ENCODE data around the gene KLB.
A peak's percentile ranks its signal among the peaks of the same experiment; 100 is the strongest.
"Not testable (repeated sequence)": the region's sequence is repeated elsewhere in the genome, so short reads cannot be mapped to it uniquely, and the experiment has no call there.

Gene KLB

DNA sequence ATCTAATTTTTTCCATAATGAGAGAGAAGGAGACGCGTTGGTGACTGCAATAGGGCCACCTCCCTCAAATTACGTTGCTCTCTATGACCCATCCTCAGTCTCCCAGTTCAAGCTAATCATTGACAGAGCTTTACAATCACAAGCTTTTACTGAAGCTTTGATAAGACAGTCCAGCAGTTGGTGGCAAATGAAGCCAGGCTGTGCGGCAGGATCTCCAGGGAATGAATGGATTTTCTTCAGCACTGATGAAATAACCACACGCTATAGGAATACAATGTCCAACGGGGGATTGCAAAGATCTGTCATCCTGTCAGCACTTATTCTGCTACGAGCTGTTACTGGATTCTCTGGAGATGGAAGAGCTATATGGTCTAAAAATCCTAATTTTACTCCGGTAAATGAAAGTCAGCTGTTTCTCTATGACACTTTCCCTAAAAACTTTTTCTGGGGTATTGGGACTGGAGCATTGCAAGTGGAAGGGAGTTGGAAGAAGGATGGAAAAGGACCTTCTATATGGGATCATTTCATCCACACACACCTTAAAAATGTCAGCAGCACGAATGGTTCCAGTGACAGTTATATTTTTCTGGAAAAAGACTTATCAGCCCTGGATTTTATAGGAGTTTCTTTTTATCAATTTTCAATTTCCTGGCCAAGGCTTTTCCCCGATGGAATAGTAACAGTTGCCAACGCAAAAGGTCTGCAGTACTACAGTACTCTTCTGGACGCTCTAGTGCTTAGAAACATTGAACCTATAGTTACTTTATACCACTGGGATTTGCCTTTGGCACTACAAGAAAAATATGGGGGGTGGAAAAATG lies at the start of gene KLB:
Gene KLB, plus strand, starts transcription at position 168 of the 821 bp plus-strand sequence. Its CDS starts 20 bp downstream, at position 188.
- DNase-seq (ENCODE audit: low spot score): no peak

GRCh38 chr4:39357002-39357401 lies 49.7 kb upstream of the KLB start:
- DNase-seq (ENCODE audit: low spot score): no peak

GRCh38 chr4:39360611-39361010 lies 46.1 kb upstream of the KLB start:
- DNase-seq (ENCODE audit: low spot score): not testable (repeated sequence)

GRCh38 chr4:39362827-39363226 lies 43.9 kb upstream of the KLB start:
- DNase-seq (ENCODE audit: low spot score): no peak

DNA sequence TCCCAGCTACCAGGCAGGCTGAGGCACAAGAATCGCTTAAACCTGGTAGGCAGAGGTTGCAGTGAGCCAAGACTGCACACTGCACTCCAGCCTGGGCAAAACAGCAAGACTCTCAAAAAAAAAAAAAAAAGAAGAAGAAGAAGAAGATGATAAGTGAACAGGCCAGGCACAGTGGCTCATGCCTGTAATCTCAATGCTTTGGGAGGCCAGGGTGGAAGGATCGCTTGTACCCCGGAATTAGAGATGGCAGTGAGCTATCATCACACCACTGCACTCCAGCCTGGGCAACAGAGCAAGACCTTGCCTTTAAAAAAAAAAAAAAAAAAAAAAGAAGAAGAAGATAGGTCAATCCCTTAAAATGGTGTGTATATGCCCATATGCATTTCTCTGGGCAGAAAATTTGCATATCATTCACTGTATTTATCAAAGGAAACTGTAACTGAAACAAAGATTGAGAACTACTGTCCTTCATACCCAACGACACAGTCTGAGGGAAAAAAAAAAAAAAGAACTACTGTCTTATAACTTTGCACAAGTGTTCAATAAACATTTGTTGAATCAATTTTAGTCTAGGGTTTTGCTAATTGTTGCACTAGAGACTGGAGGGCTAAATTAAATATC lies 42.8 kb upstream of the KLB start:
- no peak for DNase-seq (ENCODE audit: low spot score)

DNA sequence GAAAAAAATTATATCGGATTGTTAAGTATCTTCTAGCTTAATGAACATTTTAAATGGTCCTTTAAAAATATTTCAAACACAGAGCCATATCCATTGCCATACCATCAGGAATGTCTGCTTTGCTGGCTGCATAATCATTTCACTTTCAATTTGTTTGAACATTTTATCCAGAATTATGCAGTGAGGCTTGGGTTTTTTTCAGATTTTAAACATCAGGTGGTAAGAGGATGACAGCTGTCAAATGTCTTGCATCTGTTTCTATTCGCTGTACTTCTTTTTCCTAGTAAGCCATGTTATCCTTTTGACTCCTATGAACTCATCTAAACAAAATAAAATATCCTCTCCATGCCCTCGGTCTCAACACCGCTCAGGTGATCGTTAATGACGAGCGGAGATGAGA lies 41.4 kb upstream of the KLB start:
- no peak for DNase-seq (ENCODE audit: low spot score)

DNA sequence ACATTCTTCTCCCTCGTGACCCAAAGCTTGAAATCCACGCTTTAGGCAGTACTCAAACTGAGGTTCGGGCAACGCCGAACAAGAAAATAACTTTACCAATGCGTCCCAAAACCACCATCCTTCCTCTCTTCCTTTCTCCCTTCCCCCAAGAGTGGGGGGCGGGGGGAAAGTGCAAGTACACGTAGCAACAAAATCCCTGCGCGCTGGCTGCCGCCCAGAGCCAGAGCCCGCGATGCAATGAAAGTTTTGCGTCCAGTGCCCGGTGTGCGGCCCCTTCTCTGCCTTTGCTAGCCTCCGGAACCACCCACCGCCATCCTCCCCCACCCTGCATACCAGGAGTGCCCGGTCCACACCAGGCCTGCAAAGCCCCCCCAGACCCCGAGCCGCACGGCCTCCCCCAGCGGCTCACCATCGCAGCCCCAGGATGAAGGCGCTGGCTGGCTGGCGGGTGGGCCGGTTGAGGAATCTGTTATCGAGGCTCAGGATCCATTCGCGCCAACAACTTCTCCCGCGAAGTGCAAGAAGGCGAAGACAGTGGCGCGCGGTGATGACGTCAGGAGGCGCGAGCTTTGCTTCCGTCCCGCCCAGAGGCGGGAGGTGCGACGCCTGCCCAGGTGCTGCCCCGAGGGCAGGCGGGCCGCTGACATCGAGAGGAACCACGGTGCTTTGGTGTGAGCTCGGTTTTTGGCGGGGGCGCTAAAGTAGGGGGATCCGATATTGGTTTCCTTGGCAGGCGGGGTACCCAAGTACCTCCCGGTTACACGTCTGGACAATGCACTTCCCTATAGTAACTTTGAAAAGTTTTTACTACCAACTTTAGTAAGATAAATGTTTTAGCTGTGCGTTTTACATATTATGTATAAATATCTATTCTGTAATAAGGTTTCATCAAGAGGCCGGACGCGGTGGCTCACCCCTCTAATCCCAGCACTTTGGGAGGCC lies 40.6 kb upstream of the KLB start, which contains the start of gene RFC1:
Gene RFC1, minus strand, starts transcription at position 533 of the 942 bp plus-strand sequence. Its CDS starts 121 bp downstream, at position 412.
- DNase-seq (ENCODE audit: low spot score): peak; percentile 84

DNA sequence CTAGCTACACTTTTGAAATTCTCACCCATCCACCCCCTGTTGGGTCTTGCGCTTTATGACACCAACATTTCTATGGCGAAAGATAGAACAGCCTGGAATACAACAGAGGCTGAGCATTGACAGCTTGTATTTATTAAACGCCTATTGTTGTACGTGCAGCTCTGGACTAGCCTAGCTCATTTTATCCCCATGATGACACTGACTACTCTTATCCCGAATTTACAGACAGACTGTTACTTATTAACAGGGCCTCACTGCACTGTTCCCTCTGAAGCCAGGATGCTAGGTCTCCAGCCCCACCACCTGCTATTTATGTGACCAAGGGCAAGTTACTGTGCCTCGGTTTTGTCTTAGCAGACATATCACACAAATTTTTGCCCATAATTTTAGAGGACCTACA lies 39.6 kb upstream of the KLB start:
- no peak for DNase-seq (ENCODE audit: low spot score)

GRCh38 chr4:39369301-39369700 lies 37.4 kb upstream of the KLB start:
- DNase-seq (ENCODE audit: low spot score): no peak

GRCh38 chr4:39371209-39371608 lies 35.5 kb upstream of the KLB start:
- not testable (repeated sequence) for DNase-seq (ENCODE audit: low spot score)

- no peak for DNase-seq (ENCODE audit: low spot score)
Observed at GRCh38 chr4:39375478-39375877, 31.3 kb upstream of the KLB start.

GRCh38 chr4:39383690-39384089 lies 23.0 kb upstream of the KLB start:
- DNase-seq (ENCODE audit: low spot score): no peak

DNA sequence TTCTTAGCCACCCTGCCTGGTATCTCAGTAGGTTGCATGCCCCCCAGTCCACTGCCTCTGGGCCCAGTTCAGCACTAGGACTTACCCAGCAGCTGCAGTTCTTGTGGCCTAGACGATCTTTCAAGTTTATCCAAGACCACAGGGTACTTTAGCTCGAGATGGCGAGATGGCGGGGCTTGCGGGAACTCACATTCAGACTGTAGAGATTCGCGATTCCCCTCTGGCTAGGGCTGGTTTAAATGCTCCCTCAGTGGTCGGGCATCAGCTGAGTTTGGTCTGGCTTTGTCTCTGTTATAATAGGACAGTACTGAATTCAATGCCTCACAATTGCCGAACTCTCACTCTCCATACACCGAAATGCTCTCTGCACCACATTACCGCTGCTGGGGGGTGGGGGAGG lies 22.2 kb upstream of the KLB start:
- no peak for DNase-seq (ENCODE audit: low spot score)

DNA sequence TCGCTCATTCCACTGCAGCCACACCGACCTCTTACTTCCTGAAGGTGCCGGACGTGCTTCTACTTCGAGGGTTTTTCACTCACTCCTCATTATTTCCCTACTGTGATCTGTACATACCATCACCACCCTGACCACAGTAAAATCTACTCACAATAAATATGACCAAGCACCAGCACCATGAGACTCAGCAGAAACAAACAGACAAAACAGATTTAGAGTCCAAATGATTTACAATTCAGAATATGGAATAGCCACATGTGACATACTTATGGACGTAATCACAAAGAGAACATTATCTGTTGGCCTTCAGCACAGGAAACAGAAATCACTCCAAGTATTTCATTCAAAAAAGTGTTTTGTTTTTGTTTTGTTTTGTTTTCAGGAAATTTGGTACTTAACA lies 16.1 kb upstream of the KLB start:
- DNase-seq (ENCODE audit: low spot score): no peak

DNA sequence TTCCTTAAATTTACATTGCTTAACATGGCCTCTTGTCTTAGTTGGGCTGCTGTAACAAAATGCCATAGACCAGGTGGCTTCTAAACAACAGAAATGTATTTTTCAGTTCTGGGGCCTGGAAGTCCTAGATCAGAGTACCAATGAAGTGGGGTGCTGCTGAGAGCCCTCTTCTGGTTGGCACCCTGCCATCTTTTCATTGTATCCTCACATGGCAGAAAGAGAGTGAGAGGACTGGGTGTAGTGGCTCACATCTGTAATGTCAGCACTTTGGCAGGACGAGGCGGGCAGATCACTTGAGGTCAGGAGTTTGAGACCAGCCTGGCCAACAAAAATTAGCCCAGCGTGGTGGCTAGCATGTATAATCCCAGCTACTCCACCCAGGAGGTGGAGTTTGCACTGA lies 12.0 kb upstream of the KLB start:
- DNase-seq (ENCODE audit: low spot score): no peak

- not testable (repeated sequence) for DNase-seq (ENCODE audit: low spot score)
Observed at GRCh38 chr4:39401640-39402039, 5.1 kb upstream of the KLB start.

DNA sequence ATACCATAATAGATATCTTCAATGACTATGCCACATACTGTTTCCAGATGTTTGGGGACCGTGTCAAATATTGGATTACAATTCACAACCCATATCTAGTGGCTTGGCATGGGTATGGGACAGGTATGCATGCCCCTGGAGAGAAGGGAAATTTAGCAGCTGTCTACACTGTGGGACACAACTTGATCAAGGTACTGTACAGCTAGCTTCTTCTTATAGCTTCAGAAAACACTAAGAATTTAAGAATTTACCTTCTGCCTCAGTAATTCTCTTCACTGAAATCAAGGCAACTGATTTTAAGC lies 805 bp downstream of the KLB start:
- no peak for DNase-seq (ENCODE audit: low spot score)

DNA sequence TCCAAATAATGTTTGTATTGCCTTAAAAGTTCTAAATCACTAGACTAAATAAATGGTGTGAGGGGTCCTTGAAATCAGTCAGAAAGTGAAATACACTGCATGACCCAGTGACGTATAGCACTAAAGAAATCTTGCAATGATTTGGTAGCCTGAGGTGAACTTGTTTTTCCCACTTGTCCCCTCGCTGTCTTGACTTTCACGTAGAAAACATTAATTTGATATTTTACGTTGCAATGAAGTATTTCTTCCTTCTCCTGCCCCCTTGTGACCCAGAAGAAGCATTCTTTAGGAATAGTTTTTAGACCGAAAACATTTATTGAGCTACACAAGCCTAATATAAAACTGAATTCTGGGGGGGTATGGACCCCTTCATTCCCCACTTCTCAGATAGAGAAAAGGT lies 3.7 kb downstream of the KLB start:
- DNase-seq (ENCODE audit: low spot score): no peak

GRCh38 chr4:39411561-39411960 lies 4.8 kb downstream of the KLB start:
- DNase-seq (ENCODE audit: low spot score): not testable (repeated sequence)

DNA sequence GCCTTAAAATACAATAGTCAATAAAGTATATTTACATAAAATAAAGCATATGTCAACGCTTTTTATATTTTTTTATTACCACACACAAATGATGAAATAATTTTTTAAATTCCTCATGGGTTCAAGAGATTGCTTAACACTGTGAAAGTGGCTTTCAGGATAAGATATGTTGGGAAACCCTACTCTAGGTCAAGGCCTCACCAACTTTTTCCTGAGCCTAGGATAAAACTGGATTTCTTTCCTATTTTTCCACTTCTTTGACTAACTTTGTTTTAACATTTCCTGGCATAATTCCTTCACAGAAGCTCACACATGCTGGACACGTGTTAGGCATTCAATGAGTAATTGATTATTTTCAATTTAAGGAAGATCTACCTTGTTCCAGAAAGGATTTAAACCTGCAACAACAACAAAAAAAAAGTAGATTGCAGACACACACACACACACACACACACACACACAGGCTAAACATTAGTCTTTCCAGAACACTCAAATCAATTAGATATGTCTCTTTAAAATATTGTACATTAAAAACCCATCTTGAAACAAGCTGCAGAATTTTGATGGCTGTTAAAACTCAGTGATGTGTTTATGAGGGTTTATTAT lies 9.1 kb downstream of the KLB start:
- no peak for DNase-seq (ENCODE audit: low spot score)

DNA sequence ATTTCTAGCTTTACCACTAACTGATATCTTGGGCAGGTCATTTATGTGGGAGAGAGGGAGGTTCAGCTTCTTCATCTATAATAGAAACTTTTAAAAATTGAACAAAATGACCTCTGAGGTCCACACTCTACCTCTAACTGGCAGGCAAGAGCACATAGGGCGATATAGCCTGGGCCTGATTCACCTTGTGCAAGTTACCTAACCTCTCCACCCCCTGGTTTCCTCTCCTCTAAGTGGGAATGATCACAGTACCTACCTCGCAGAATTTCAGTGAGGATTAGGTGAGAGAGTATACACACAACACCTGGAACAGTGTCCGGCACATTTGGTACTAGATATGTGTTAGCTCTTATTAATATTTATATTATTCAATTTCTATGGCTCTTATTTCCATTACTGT lies 15.5 kb downstream of the KLB start:
- DNase-seq (ENCODE audit: low spot score): no peak

- DNase-seq (ENCODE audit: low spot score): not testable (repeated sequence)
Observed at GRCh38 chr4:39425297-39425696, 18.6 kb downstream of the KLB start.

All from hematopoietic multipotent progenitor cell treated with erythropoietin and hydrocortisone succinate and interleukin-3 and kit ligand, for 17 days (in vitro differentiated cells).